Right renal cortex interstitium (tissue), 3 donors: Measurements from ENCODE around the gene APBA2. TPM values are rescaled to one million over a fixed set of nuclear protein-coding genes. Genes with fewer than 3 reads are reported as not detected.

Source experiments
- DNase-seq, 3 donors: peaks; one replicate each; pipeline ENCODE4 v3.0.0-alpha.2; 2013; ENCODE audit warnings: low read depth in 3 of 3, low spot score in 2 of 3
- polyA plus RNA-seq, 3 donors: library from polyadenylated mRNA; unstranded; fragments of 120-200 nt; gene quantifications; one replicate each; pipeline ENCODE4 v1.2.1, GENCODE V29; 2013; ENCODE audit not compliant: insufficient read length in 3 of 3

The APBA2 gene
- polyA plus RNA-seq, 3 donors: 10.8 to 12.0 (median 11.8) TPM

GRCh38 chr15:28895146-28895545 is 9.4 kb downstream of the APBA2 start:
- DNase-seq: no peak

- DNase-seq: no peak
Observed at GRCh38 chr15:28895566-28895965, 9.8 kb downstream of the APBA2 start.

- no peak for DNase-seq
Observed at GRCh38 chr15:28896951-28897350, 11.2 kb downstream of the APBA2 start.

- DNase-seq: no peak
Observed at GRCh38 chr15:28897861-28898585, 12.2 kb downstream of the APBA2 start.

GRCh38 chr15:28899061-28899738 is 13.4 kb downstream of the APBA2 start:
- no peak for DNase-seq

GRCh38 chr15:28900041-28900891 is 14.5 kb downstream of the APBA2 start:
- DNase-seq: no peak

GRCh38 chr15:28900892-28901586 is 15.3 kb downstream of the APBA2 start:
- no peak for DNase-seq

- no peak for DNase-seq
Observed at GRCh38 chr15:28901587-28901980, 15.8 kb downstream of the APBA2 start.

- no peak for DNase-seq
Observed at GRCh38 chr15:28901987-28902745, 16.4 kb downstream of the APBA2 start.

GRCh38 chr15:28902856-28903255 is 17.1 kb downstream of the APBA2 start:
- no peak for DNase-seq

- DNase-seq: no peak
Observed at GRCh38 chr15:28903555-28903954, 17.8 kb downstream of the APBA2 start.

- no peak for DNase-seq
Observed at GRCh38 chr15:28904003-28904402, 18.2 kb downstream of the APBA2 start.

- DNase-seq: no peak
Observed at GRCh38 chr15:28904541-28905315, 19.0 kb downstream of the APBA2 start.

GRCh38 chr15:28907338-28907960 is 21.7 kb downstream of the APBA2 start:
- no peak for DNase-seq

GRCh38 chr15:28909958-28910500 is 24.3 kb downstream of the APBA2 start:
- DNase-seq: no peak

- DNase-seq: no peak
Observed at GRCh38 chr15:28911310-28911931, 25.6 kb downstream of the APBA2 start.

GRCh38 chr15:28912422-28912821 is 26.6 kb downstream of the APBA2 start:
- no peak for DNase-seq

GRCh38 chr15:28913171-28913765 is 27.5 kb downstream of the APBA2 start:
- no peak for DNase-seq
